GM12878 (cell line): ENCODE data around the gene LEMD2. TPM values are rescaled to one million over a fixed set of nuclear protein-coding genes. Genes with fewer than 3 reads are reported as not detected.

Source experiments
- ATAC-seq: fragments of 200-7000 bp; cut with Tn5 transposase; 3 replicates; pipeline ENCODE4 v1.9.1; 2020; ENCODE audit warnings: mild to moderate bottlenecking, moderate library complexity
- BruUV-seq: library from RNA; stranded (reverse); fragments of 400-500 nt; replicated peaks from 2 replicates; lab custom pipeline; 2021; lab: Mats Ljungman, UMichigan
- CTCF ChIA-PET: fragments of 300-600 bp; sonication (Branson Sonifier 250); formaldehyde crosslinking; extraction: SDS; loops from one replicate; lab custom pipeline; 2021; ENCODE audit warnings: inconsistent platforms; lab: Yijun Ruan, JAX
- POLR2A ChIA-PET: fragments of 350-600 bp; formaldehyde crosslinking; extraction: SDS; loops from one replicate; lab custom pipeline; 2021; ENCODE audit warnings: inconsistent platforms; lab: Charles Lee
- RAD21 ChIA-PET: fragments of 300-600 bp; sonication (Branson Sonifier 250); formaldehyde crosslinking; loops from one replicate; lab custom pipeline; 2023; ENCODE audit warnings: antibody characterized with exemption; ENCODE audit not compliant: unreplicated experiment; lab: Charles Lee
- SMC1A ChIA-PET: fragments of 300-600 bp; sonication (Branson Sonifier 250); formaldehyde crosslinking; loops from one replicate; lab custom pipeline; 2023; ENCODE audit not compliant: unreplicated experiment, uncharacterized antibody; lab: Charles Lee
- DNase-seq: peaks from one replicate; pipeline ENCODE4 v3.0.0-alpha.2; 2011; ENCODE audit warnings: low read depth, low spot score
- FAIRE-seq: peaks from 3 replicates; lab custom pipeline; 2011; peaks lifted over from hg19 to GRCh38; lab: Jason Lieb, UNC
- H2AFZ ChIP-seq: 2 replicates; pipeline ENCODE4 v1.6.0; 2011; ENCODE audit warnings: low read depth, low read length, control low read depth; ENCODE audit not compliant: control insufficient read depth
- H3K27ac ChIP-seq: 2 replicates; pipeline ENCODE4 v1.5.1; 2011; ENCODE audit warnings: control low read depth; ENCODE audit not compliant: control insufficient read depth, insufficient read depth
- H3K27me3 ChIP-seq, 2 experiments: replicated peaks in 1 of 2; 2 replicates each; pipeline versions ENCODE4 v1.6.0 to v1.6.1; 2011; ENCODE audit warnings: low read length in 1 of 2; ENCODE audit not compliant: control insufficient read depth in 2 of 2, insufficient read depth in 2 of 2
- H3K36me3 ChIP-seq, 2 experiments: 2 replicates each; pipeline ENCODE4 v1.5.1; 2011; ENCODE audit warnings: low read length in 1 of 2; ENCODE audit not compliant: control insufficient read depth in 2 of 2, insufficient read depth in 2 of 2
- H3K4me1 ChIP-seq: 2 replicates; pipeline ENCODE4 v1.6.1; 2011; ENCODE audit warnings: mild to moderate bottlenecking, low read length, moderate library complexity, mixed read lengths; ENCODE audit not compliant: control insufficient read depth, insufficient read depth
- H3K4me2 ChIP-seq: 2 replicates; pipeline ENCODE4 v1.6.0; 2011; ENCODE audit warnings: control low read depth; ENCODE audit not compliant: control insufficient read depth, insufficient read depth
- H3K4me3 ChIP-seq: fragments of 200-600 bp; sonication (generic); 2 replicates; pipeline ENCODE4 v1.5.1; 2016
- H3K79me2 ChIP-seq: 2 replicates; pipeline ENCODE4 v1.6.0; 2011; ENCODE audit warnings: low read length; ENCODE audit not compliant: control insufficient read depth, insufficient read depth
- H3K9ac ChIP-seq: 2 replicates; pipeline ENCODE4 v1.8.0; 2011; ENCODE audit warnings: low read length, control low read depth, mixed read lengths; ENCODE audit not compliant: control insufficient read depth, insufficient read depth
- H3K9me3 ChIP-seq: replicated peaks from 3 replicates; pipeline ENCODE4 v1.5.1; 2011; ENCODE audit warnings: mild to moderate bottlenecking, low read length; ENCODE audit not compliant: control insufficient read depth, insufficient read depth
- H4K20me1 ChIP-seq: 2 replicates; pipeline ENCODE4 v1.6.0; 2011; ENCODE audit not compliant: control insufficient read depth, insufficient read depth
- ATF7 ChIP-seq: fragments of 450-650 bp; IDR thresholded peaks from 2 replicates; pipeline ENCODE4 v1.6.1; 2016; ENCODE audit warnings: low read depth, mild to moderate bottlenecking
- IKZF1 ChIP-seq: fragments of 450-650 bp; conservative IDR thresholded peaks from 2 replicates; pipeline ENCODE4 v1.6.1; 2017; ENCODE audit warnings: antibody characterized with exemption, mild to moderate bottlenecking
- MEF2A ChIP-seq: IDR thresholded peaks from 2 replicates; pipeline ENCODE4 v1.6.1; 2011; ENCODE audit warnings: low read depth, mild to moderate bottlenecking, low read length, moderate library complexity; ENCODE audit not compliant: insufficient read depth
- NBN ChIP-seq: fragments of 450-650 bp; IDR thresholded peaks from 2 replicates; pipeline ENCODE4 v1.6.1; 2016
- PAX8 ChIP-seq: fragments of 450-650 bp; IDR thresholded peaks from 2 replicates; pipeline ENCODE4 v1.6.1; 2017; ENCODE audit warnings: mild to moderate bottlenecking, moderate library complexity
- PRDM15 ChIP-seq: fragments of 450-650 bp; formaldehyde crosslinking; IDR thresholded peaks from 2 replicates; pipeline ENCODE4 v1.4.0; 2020; ENCODE audit warnings: mild to moderate bottlenecking, moderate library complexity
- RCOR1 ChIP-seq: conservative IDR thresholded peaks from 2 replicates; pipeline ENCODE4 v1.6.1; 2012; ENCODE audit warnings: low read depth, low read length, improper control_type of control experiment
- SMARCA5 ChIP-seq: fragments of 450-650 bp; IDR thresholded peaks from 2 replicates; pipeline ENCODE4 v1.6.1; 2017; ENCODE audit warnings: mild to moderate bottlenecking
- WRNIP1 ChIP-seq: IDR thresholded peaks from 2 replicates; pipeline ENCODE4 v1.6.1; 2011; ENCODE audit warnings: low read depth, low read length, improper control_type of control experiment, borderline replicate concordance
- ZSCAN29 ChIP-seq: fragments of 450-650 bp; IDR thresholded peaks from 2 replicates; pipeline ENCODE4 v1.6.1; 2017; ENCODE audit warnings: mild to moderate bottlenecking, moderate library complexity
- WGBS: methylation state at CpG from one replicate; pipeline ENCODE4 v1.1.6; 2016; ENCODE audit warnings: low lambda C conversion rate; ENCODE audit not compliant: insufficient replicate concordance, insufficient coverage; ENCODE audit errors: missing lambda C conversion rate; 5-methylcytosine and 5-hydroxymethylcytosine counted together
- in situ Hi-C: fragments of 300-500 bp; cut with MboI; formaldehyde crosslinking; loops from 9 replicates; pipeline ENCODE4 v1.14.3; 2018; ENCODE audit warnings: mixed read lengths
- intact Hi-C: fragments of 100-400 bp; cut with micrococcal nuclease; formaldehyde crosslinking; loops from one replicate; pipeline ENCODE4 v1.14.2; 2022; ENCODE audit not compliant: unreplicated experiment
- polyA plus RNA-seq, 11 experiments: library from polyadenylated mRNA; depleted of rRNA in 4 of 11; unstranded in 6 of 11; stranded (reverse) in 5 of 11; fragments of >200 nt; fragmentation: Nextera tagmentation in 4 of 11; fragmentation: Illumina TruSeq in 1 of 11; extraction: Ambion mirVana in 4 of 11; extraction: Trizol in 1 of 11; gene quantifications; 1 replicate in 1 of 11; 2 replicates in 10 of 11; pipeline versions ENCODE4 v1.2.1 to v1.2.3, GENCODE V29; 2011 to 2016; ENCODE audit warnings: inconsistent platforms in 2 of 11, missing spikeins in 2 of 11, low read depth in 1 of 11
- total RNA-seq, 4 experiments: library from RNA; depleted of rRNA in 3 of 4; stranded (reverse); fragments of >200 nt in 3 of 4; fragmentation: Illumina TruSeq in 1 of 4; extraction: Trizol in 1 of 4; gene quantifications; 2 replicates each; pipeline versions ENCODE4 v1.2.1 to v1.2.3, GENCODE V29; 2013 to 2021
- TF ChIP-seq, protein P1 (sequence below): fragments of 150-350 bp; IDR thresholded peaks from 2 replicates; pipeline ENCODE4 v1.6.1; 2016; ENCODE audit warnings: low read depth, low read length

LEMD2 gene
- total and polyA plus RNA-seq, 10 of the 15 experiments (the other 5 are each of a cell fraction or from before 2014, with no cell fraction given) = 0.45 to 47.1 (median 22.8) TPM

DNA sequence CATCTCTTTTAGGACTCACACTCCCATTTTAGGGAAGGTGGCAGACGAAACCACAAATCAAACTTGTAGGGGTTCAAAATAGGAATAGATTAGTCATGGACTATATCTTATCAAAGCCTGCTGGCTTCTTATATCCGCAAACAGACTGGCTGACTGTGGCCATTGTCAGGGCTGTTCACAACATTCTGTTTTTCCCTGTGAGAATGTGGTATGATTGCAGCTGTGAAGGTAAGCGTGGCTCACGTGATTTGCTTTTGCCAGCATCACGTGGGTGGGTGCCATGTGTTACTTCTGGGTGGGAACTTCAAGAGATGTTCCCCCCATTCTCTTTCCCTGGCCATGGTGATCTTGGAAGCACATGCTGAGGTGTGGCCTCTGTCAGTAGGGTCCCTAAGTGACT, 48.1 kb downstream of the LEMD2 start:
- ChIA-PET POLR2A (no interaction called here), CTCF (interaction anchor here (7.2 kb wide), 1 partner anchor 30 kb away, joined by 46 read pairs; the partner anchor contains the start of gene UQCC2), RAD21 (no interaction called here), SMC1A (no interaction called here)
- 23% methylated on average over 5 of the region's 5 CpGs for WGBS
- Histone ChIP-seq H3K79me2 (no peaks in the 10 kb centered on the region), H3K9ac (no peak overlapping the region), H3K27ac (no peak overlapping the region), H4K20me1 (no peaks in the 10 kb centered on the region), H3K4me2 (no peak overlapping the region), H3K4me3 (no peak overlapping the region), H3K4me1 (no peaks in the 10 kb centered on the region), H3K36me3 (no peaks in the 10 kb centered on the region), H3K27me3 (no peaks in the 10 kb centered on the region; a peak in 1 of 4 replicates), H3K9me3 (no peaks in the 10 kb centered on the region), H2AFZ (no peak overlapping the region)
- intact Hi-C loops (no loop called here), in situ Hi-C loops (no loop called here)
- DNase-seq (no peak), FAIRE-seq (no peak), ATAC-seq (no peak)
- no TSS peak for BruUV-seq
- TF ChIP-seq NBN = no peak

GRCh38 chr6:33740204-33740608, 48.7 kb downstream of the LEMD2 start:
- ChIA-PET CTCF (no interaction called here), RAD21 (no interaction called here), POLR2A (no interaction called here), SMC1A (no interaction called here)
- Histone ChIP-seq H3K9ac (no peak overlapping the region), H3K27me3 (no peaks in the 10 kb centered on the region; a peak in 1 of 4 replicates), H3K4me3 (no peak overlapping the region), H2AFZ (no peak overlapping the region), H3K9me3 (no peaks in the 10 kb centered on the region), H3K79me2 (no peaks in the 10 kb centered on the region), H3K27ac (no peak overlapping the region), H3K4me1 (no peaks in the 10 kb centered on the region), H3K36me3 (no peaks in the 10 kb centered on the region), H3K4me2 (no peak overlapping the region), H4K20me1 (no peaks in the 10 kb centered on the region)
- intact Hi-C loops (no loop called here), in situ Hi-C loops (no loop called here)
- BruUV-seq = no TSS peak
- TF ChIP-seq IKZF1 = no peak
- TF ChIP-seq SMARCA5 = no peak
- TF ChIP-seq ZSCAN29 = no peak
- no peak for TF ChIP-seq PAX8
- TF ChIP-seq RCOR1 = no peak
- TF ChIP-seq ATF7 = no peak
- no peak for TF ChIP-seq WRNIP1
- TF ChIP-seq MEF2A = no peak
- no peak for TF ChIP-seq PRDM15
- TF ChIP-seq, protein P1, sequence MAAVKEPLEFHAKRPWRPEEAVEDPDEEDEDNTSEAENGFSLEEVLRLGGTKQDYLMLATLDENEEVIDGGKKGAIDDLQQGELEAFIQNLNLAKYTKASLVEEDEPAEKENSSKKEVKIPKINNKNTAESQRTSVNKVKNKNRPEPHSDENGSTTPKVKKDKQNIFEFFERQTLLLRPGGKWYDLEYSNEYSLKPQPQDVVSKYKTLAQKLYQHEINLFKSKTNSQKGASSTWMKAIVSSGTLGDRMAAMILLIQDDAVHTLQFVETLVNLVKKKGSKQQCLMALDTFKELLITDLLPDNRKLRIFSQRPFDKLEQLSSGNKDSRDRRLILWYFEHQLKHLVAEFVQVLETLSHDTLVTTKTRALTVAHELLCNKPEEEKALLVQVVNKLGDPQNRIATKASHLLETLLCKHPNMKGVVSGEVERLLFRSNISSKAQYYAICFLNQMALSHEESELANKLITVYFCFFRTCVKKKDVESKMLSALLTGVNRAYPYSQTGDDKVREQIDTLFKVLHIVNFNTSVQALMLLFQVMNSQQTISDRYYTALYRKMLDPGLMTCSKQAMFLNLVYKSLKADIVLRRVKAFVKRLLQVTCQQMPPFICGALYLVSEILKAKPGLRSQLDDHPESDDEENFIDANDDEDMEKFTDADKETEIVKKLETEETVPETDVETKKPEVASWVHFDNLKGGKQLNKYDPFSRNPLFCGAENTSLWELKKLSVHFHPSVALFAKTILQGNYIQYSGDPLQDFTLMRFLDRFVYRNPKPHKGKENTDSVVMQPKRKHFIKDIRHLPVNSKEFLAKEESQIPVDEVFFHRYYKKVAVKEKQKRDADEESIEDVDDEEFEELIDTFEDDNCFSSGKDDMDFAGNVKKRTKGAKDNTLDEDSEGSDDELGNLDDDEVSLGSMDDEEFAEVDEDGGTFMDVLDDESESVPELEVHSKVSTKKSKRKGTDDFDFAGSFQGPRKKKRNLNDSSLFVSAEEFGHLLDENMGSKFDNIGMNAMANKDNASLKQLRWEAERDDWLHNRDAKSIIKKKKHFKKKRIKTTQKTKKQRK = no peak
- no peak for FAIRE-seq
- ATAC-seq = no peak
- no peak for DNase-seq
- WGBS = 59% methylated on average over 6 of the region's 6 CpGs
